ENCODE results near the gene MYT1.

MYT1 gene

DNA sequence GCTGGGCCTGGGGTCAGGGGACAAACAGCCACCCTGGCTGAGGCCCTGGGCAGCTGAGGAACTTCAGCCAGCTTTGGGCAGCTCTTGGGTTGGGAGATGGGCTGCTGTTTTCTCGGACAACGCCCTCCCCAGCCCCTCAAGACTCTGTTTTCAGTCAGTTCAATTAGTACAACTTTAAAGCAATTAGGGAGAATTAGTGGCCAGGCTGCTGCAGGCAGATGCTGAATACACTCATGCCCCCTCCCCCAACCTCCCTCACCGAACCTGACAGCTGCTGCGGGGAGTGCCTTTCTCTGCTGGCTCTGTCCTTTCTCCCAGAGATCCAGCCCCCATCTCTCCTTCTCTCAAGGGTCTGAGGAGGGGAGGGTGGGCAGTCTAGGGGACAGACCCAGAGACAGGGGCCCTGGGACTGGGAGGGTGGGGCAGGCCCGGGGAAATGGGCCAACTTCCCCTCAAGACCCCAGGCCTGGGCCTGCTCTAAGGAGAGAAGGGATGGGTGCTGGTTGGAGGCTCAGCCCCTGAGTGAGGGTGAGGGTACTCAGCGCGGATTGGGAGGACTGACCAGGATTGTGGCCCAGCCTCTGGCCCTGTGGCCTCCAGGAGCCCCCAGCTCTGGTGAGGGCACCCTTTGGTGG lies 17.8 kb upstream of the MYT1 start:
- TF ChIP-seq, protein P1, sequence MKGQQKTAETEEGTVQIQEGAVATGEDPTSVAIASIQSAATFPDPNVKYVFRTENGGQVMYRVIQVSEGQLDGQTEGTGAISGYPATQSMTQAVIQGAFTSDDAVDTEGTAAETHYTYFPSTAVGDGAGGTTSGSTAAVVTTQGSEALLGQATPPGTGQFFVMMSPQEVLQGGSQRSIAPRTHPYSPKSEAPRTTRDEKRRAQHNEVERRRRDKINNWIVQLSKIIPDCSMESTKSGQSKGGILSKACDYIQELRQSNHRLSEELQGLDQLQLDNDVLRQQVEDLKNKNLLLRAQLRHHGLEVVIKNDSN (IDR thresholded peaks at IDR 0.05), result no peak
- TF ChIP-seq EGR1 (IDR thresholded peaks at IDR 0.05) (no peak), TEAD4 (IDR thresholded peaks at IDR 0.05) (no peak), TCF12 (IDR thresholded peaks at IDR 0.05; ENCODE audit: low read depth) (no peak), CEBPB (IDR thresholded peaks at IDR 0.05) (no peak), CREB1 (IDR thresholded peaks at IDR 0.05; ENCODE audit: low read depth) (no peak), FOXM1 (IDR thresholded peaks at IDR 0.05; ENCODE audit: borderline replicate concordance, low read depth) (no peak), RAD21 (IDR thresholded peaks at IDR 0.05; ENCODE audit: low read depth) (no peak), NFIC (IDR thresholded peaks at IDR 0.05) (no peak)
- TF ChIP-seq, protein P2, sequence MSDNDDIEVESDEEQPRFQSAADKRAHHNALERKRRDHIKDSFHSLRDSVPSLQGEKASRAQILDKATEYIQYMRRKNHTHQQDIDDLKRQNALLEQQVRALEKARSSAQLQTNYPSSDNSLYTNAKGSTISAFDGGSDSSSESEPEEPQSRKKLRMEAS (IDR thresholded peaks at IDR 0.05), result no peak

DNA sequence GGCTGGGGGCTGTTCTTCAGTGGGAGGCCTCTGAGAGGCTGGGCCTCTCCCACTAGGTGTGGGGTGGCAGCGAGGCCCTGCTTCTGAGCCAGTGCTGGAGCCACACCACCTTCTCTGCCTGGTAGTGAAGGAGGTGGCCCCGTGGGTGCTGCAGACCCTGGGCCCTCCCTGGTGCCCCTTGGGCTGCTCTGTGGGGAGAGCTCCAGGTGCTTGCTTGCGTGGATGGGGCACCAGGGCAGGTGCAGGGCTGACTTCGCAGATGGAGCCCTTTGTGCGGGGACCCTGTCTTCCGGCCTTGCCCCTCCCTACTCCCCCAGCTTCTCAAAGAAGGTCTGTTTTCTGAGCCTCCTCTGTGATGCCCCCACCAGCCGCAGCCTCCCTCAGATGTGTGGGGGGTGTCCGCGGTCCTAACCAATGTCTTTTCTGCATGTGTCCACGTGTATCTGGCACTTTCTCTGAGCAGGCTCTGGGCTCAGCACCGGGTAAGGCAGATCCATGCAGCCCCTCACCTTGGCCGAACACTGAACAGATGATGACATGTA lies 17.2 kb upstream of the MYT1 start:
- TF ChIP-seq TAF1 (IDR thresholded peaks at IDR 0.05; ENCODE audit: low read depth), result no peak
- TF ChIP-seq TCF12 (IDR thresholded peaks at IDR 0.05; ENCODE audit: low read depth), result no peak
- no peak for TF ChIP-seq EP300 (IDR thresholded peaks at IDR 0.05; ENCODE audit: borderline replicate concordance)
- TF ChIP-seq CEBPB (IDR thresholded peaks at IDR 0.05), result no peak
- no peak for TF ChIP-seq NFIC (IDR thresholded peaks at IDR 0.05)
- TF ChIP-seq RAD21 (IDR thresholded peaks at IDR 0.05; ENCODE audit: low read depth), result no peak

DNA sequence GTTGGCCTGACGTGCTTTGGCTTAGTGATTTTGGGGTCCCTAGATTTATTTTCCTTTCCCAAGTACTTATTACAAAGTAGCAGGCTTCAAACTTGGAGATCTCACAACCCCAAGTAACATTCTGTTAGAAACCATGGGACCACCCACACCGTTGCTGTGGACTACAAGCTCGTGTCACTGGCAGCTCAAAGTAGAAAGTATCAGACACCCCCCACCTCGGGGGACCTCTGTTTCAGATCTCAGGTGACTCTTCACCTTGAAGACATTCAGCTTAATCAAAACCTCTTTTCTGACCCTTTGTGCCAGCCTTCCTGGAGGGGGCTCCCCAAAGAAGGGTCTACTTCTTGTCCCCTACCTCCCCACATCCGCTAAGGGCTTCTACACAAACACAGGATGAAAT lies 15.7 kb upstream of the MYT1 start:
- TF ChIP-seq, protein P3, sequence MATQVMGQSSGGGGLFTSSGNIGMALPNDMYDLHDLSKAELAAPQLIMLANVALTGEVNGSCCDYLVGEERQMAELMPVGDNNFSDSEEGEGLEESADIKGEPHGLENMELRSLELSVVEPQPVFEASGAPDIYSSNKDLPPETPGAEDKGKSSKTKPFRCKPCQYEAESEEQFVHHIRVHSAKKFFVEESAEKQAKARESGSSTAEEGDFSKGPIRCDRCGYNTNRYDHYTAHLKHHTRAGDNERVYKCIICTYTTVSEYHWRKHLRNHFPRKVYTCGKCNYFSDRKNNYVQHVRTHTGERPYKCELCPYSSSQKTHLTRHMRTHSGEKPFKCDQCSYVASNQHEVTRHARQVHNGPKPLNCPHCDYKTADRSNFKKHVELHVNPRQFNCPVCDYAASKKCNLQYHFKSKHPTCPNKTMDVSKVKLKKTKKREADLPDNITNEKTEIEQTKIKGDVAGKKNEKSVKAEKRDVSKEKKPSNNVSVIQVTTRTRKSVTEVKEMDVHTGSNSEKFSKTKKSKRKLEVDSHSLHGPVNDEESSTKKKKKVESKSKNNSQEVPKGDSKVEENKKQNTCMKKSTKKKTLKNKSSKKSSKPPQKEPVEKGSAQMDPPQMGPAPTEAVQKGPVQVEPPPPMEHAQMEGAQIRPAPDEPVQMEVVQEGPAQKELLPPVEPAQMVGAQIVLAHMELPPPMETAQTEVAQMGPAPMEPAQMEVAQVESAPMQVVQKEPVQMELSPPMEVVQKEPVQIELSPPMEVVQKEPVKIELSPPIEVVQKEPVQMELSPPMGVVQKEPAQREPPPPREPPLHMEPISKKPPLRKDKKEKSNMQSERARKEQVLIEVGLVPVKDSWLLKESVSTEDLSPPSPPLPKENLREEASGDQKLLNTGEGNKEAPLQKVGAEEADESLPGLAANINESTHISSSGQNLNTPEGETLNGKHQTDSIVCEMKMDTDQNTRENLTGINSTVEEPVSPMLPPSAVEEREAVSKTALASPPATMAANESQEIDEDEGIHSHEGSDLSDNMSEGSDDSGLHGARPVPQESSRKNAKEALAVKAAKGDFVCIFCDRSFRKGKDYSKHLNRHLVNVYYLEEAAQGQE (IDR thresholded peaks at IDR 0.05; ENCODE audit: low read depth), result no peak
- TF ChIP-seq TCF12 (IDR thresholded peaks at IDR 0.05; ENCODE audit: low read depth) (no peak), YY1 (IDR thresholded peaks at IDR 0.05; ENCODE audit: low read depth) (no peak), CEBPB (IDR thresholded peaks at IDR 0.05) (no peak), EGR1 (IDR thresholded peaks at IDR 0.05) (no peak), EP300 (IDR thresholded peaks at IDR 0.05; ENCODE audit: borderline replicate concordance) (no peak), RAD21 (IDR thresholded peaks at IDR 0.05; ENCODE audit: low read depth) (no peak), ZBTB7A (IDR thresholded peaks at IDR 0.05; ENCODE audit: low read depth) (no peak)
- TF ChIP-seq, protein P2 (IDR thresholded peaks at IDR 0.05), result no peak

DNA sequence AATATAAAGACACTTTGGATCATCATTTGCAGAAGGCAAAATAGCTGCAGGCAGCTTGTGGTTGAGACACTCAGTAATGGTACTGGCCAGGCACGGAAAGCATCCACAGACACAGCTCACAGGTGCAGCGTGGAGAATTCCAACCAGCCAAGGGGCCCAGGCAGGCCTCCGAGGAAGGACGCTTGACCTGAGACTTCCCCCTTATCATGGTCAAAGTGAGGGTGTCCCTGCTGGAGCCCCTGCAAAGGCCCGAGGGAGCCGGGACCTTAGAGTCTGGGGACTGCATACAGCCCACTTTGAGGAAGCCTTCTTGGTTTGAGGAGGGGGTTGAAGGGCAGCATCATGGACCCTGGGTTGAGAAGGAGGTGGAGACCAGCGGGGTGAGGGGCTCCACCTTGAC lies 15.1 kb upstream of the MYT1 start:
- TF ChIP-seq CEBPB (IDR thresholded peaks at IDR 0.05) (no peak), TAF1 (IDR thresholded peaks at IDR 0.05; ENCODE audit: low read depth) (no peak), NFIC (IDR thresholded peaks at IDR 0.05) (no peak), TEAD4 (IDR thresholded peaks at IDR 0.05) (no peak), RAD21 (IDR thresholded peaks at IDR 0.05; ENCODE audit: low read depth) (no peak), YY1 (IDR thresholded peaks at IDR 0.05; ENCODE audit: low read depth) (no peak), FOXM1 (IDR thresholded peaks at IDR 0.05; ENCODE audit: borderline replicate concordance, low read depth) (no peak), CREB1 (IDR thresholded peaks at IDR 0.05; ENCODE audit: low read depth) (no peak), EGR1 (IDR thresholded peaks at IDR 0.05) (no peak), TCF12 (IDR thresholded peaks at IDR 0.05; ENCODE audit: low read depth) (no peak)
- TF ChIP-seq, protein P1 (IDR thresholded peaks at IDR 0.05), result no peak
- TF ChIP-seq, protein P3 (IDR thresholded peaks at IDR 0.05; ENCODE audit: low read depth), result no peak

DNA sequence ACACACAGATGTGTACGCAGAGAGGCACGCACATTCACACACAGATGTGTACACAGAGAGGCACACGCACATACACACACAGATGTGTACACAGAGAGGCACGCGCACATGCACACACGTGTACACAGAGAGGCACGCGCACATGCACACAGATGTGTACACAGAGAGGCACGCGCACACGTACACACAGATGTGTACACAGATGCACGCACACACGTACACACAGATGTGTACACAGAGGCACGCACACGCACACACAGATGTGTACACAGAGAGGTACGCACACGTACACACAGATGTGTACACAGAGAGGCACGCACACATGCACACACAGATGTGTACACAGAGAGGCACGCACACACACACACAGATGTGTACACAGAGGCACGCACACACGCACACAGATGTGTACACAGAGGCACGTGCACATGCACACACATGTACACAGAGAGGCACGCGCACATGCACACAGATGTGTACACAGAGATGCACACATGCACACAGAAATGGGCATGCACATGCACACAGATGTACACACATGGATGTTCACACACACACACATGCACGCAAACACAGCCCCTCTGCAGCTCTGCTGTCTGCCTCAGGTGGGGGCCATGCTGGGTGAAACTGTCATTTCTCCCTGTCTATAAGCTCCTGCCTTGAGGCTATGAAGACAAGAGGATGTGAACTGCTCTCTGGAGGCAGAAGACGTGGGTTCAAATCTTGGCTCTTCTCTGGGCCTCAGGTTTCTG lies 14.3 kb upstream of the MYT1 start:
- TF ChIP-seq CREB1 (IDR thresholded peaks at IDR 0.05; ENCODE audit: low read depth) (no peak), FOXM1 (IDR thresholded peaks at IDR 0.05; ENCODE audit: borderline replicate concordance, low read depth) (no peak), NFIC (IDR thresholded peaks at IDR 0.05) (no peak), TAF1 (IDR thresholded peaks at IDR 0.05; ENCODE audit: low read depth) (no peak), CEBPB (IDR thresholded peaks at IDR 0.05) (no peak), YY1 (IDR thresholded peaks at IDR 0.05; ENCODE audit: low read depth) (no peak), RAD21 (IDR thresholded peaks at IDR 0.05; ENCODE audit: low read depth) (no peak), ZBTB7A (IDR thresholded peaks at IDR 0.05; ENCODE audit: low read depth) (no peak), EGR1 (IDR thresholded peaks at IDR 0.05) (no peak)
- TF ChIP-seq, protein P1 (IDR thresholded peaks at IDR 0.05), result no peak
- TF ChIP-seq, protein P2 (IDR thresholded peaks at IDR 0.05), result no peak
- TF ChIP-seq, protein P3 (IDR thresholded peaks at IDR 0.05; ENCODE audit: low read depth), result no peak

All from Ishikawa (cell line).